Brain pericyte (primary cell): ENCODE data around the gene MEGF6.

ENCODE experiments used
- DNase-seq: peaks from one replicate; pipeline ENCODE4 v3.0.0-alpha.2; 2012; ENCODE audit warnings: low read depth, low spot score

The MEGF6 gene

DNA sequence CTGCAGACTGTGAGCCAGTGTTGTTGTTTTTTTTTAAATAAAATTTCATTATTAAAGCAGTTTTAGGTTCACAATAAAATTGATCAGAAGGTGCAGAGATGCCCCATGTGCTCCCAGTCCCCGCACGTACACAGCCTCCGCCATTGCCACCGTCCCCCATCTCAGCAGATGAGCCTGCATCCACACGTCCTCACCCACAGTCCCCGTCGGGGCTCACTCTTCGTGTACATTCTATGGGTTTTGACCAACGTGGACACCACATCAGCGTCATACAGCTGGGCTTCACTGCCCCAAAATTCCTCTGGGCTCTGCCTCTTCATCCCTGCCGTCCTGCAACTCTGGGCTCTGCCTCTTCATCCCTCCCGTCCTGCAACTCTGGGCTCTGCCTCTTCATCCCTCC is 168.4 kb downstream of the MEGF6 start:
- DNase-seq = no peak

GRCh38 chr1:3442331-3442730 is 169.0 kb downstream of the MEGF6 start:
- DNase-seq = no peak

GRCh38 chr1:3441880-3442279 is 169.4 kb downstream of the MEGF6 start:
- no peak for DNase-seq

DNA sequence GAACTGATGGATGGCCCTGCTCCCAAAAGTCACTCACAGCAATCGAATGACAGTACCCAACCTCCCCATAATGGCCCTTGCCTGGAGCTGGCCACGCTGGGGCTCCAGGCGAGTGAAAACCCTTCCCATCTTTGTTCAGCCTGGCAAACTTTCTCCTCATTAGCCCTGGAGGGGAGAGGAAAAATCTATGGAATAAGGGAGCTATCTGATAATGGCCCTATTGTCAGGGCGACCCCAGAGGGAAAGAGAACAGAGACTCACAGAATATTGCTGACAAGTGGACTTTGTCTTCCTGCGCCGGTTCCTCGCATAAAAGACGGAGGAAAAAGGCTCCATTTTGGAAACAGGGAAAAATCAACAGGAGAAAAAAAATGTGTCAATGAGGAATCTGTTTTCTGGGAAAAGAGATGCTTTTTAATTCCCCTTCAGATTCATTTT is 169.9 kb downstream of the MEGF6 start:
- no peak for DNase-seq

- no peak for DNase-seq
These were observed 170.4 kb downstream of the MEGF6 start for GRCh38 chr1:3440711-3441409.

- no peak for DNase-seq
These were observed 171.0 kb downstream of the MEGF6 start for GRCh38 chr1:3440300-3440681.
